ENCODE results near the gene ZNF205. TPM values are rescaled to one million over a fixed set of nuclear protein-coding genes. Genes with fewer than 3 reads are reported as not detected.
A peak's percentile ranks its signal among the peaks of the same experiment; 100 is the strongest.

The ZNF205 gene
- total and polyA plus RNA-seq, 2 of the 13 experiments (the other 11 are each of a cell fraction or from before 2014, with no cell fraction given): 5.8 to 10.2 TPM

DNA sequence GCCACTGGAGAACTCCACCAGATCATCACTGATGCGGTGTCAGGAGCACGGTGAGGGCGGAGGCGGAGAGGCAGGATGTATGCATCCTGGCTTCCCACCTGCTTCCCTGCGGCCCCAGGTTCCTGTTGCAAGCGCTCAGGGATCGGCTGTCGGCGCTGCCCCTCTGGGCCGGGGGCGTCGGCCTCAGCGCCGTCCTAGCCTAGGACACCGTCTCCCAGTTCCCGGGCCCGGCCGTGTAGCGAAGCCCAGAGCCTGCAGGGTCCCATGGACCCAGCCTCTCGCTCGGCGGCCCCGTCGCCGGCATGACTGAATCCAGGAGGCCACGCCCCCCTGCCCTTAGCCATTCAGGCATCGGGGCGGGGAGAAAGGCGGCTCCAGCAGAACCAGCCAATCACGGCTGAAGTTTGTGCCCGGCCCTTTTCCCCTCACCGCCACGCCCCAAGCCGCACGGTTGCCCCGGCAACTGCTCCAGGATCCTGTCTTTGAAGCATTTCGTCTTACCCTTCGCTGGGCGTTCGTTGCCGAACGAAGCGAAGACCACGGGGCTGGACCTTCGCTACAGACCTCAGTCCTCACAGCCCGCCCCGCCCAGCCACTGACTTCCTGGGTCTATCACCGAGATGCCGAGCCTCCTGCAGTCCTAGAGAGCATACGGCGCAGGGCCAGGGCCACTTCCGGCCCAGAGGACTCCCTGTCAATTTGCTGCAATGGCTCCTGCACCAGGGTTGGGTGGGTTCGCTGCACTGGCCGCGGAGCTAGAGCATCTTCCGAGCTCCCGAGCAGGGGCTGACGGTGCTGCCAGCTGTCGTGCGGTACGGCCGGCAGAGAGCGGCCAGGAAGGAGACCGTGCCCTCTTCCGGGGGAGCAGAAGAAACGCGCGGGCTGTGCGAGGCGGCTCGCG is 11.8 kb downstream of the ZNF205 start (continued):
- TF ChIP-seq, protein P1, sequence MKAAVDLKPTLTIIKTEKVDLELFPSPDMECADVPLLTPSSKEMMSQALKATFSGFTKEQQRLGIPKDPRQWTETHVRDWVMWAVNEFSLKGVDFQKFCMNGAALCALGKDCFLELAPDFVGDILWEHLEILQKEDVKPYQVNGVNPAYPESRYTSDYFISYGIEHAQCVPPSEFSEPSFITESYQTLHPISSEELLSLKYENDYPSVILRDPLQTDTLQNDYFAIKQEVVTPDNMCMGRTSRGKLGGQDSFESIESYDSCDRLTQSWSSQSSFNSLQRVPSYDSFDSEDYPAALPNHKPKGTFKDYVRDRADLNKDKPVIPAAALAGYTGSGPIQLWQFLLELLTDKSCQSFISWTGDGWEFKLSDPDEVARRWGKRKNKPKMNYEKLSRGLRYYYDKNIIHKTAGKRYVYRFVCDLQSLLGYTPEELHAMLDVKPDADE (CRISPR knock-in tag; IDR thresholded peaks at IDR 0.05): no peak
- no peak for TF ChIP-seq U2AF1 (optimal IDR thresholded peaks at IDR 0.05; ENCODE audit: low read depth, low read length)
- TF ChIP-seq, protein P2, sequence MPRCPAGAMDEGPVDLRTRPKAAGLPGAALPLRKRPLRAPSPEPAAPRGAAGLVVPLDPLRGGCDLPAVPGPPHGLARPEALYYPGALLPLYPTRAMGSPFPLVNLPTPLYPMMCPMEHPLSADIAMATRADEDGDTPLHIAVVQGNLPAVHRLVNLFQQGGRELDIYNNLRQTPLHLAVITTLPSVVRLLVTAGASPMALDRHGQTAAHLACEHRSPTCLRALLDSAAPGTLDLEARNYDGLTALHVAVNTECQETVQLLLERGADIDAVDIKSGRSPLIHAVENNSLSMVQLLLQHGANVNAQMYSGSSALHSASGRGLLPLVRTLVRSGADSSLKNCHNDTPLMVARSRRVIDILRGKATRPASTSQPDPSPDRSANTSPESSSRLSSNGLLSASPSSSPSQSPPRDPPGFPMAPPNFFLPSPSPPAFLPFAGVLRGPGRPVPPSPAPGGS (CRISPR knock-in tag; IDR thresholded peaks at IDR 0.05): 0 out of 2 replicates have a peak, but pooled peaks have one; percentile 31
- no peak for TF ChIP-seq ZNF253 (CRISPR knock-in tag; IDR thresholded peaks at IDR 0.05; ENCODE audit: borderline replicate concordance)
- 0 out of 2 replicates have a peak, but pooled peaks have one; percentile 6 for TF ChIP-seq FOXA3 (CRISPR knock-in tag; IDR thresholded peaks at IDR 0.05)
- TF ChIP-seq SMARCC2 (IDR thresholded peaks at IDR 0.05): no peak
- no peak for TF ChIP-seq BRD4 (CRISPR knock-in tag; IDR thresholded peaks at IDR 0.05)
- TF ChIP-seq GABPB1 (CRISPR knock-in tag; IDR thresholded peaks at IDR 0.05): peak; percentile 94
- no peak for TF ChIP-seq MAFG (CRISPR knock-in tag; IDR thresholded peaks at IDR 0.05)
- no peak for TF ChIP-seq ZBTB1 (CRISPR knock-in tag; IDR thresholded peaks at IDR 0.05; ENCODE audit: borderline replicate concordance)
- TF ChIP-seq, protein P3, sequence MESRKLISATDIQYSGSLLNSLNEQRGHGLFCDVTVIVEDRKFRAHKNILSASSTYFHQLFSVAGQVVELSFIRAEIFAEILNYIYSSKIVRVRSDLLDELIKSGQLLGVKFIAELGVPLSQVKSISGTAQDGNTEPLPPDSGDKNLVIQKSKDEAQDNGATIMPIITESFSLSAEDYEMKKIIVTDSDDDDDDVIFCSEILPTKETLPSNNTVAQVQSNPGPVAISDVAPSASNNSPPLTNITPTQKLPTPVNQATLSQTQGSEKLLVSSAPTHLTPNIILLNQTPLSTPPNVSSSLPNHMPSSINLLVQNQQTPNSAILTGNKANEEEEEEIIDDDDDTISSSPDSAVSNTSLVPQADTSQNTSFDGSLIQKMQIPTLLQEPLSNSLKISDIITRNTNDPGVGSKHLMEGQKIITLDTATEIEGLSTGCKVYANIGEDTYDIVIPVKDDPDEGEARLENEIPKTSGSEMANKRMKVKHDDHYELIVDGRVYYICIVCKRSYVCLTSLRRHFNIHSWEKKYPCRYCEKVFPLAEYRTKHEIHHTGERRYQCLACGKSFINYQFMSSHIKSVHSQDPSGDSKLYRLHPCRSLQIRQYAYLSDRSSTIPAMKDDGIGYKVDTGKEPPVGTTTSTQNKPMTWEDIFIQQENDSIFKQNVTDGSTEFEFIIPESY (CRISPR knock-in tag; IDR thresholded peaks at IDR 0.05): no peak
- TF ChIP-seq, protein P4, sequence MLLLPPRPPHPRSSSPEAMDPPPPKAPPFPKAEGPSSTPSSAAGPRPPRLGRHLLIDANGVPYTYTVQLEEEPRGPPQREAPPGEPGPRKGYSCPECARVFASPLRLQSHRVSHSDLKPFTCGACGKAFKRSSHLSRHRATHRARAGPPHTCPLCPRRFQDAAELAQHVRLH (CRISPR knock-in tag; IDR thresholded peaks at IDR 0.05; ENCODE audit: borderline replicate concordance, low read depth): peak; percentile 66
- no peak for TF ChIP-seq TEF (CRISPR knock-in tag; IDR thresholded peaks at IDR 0.05)
- TF ChIP-seq, protein P5, sequence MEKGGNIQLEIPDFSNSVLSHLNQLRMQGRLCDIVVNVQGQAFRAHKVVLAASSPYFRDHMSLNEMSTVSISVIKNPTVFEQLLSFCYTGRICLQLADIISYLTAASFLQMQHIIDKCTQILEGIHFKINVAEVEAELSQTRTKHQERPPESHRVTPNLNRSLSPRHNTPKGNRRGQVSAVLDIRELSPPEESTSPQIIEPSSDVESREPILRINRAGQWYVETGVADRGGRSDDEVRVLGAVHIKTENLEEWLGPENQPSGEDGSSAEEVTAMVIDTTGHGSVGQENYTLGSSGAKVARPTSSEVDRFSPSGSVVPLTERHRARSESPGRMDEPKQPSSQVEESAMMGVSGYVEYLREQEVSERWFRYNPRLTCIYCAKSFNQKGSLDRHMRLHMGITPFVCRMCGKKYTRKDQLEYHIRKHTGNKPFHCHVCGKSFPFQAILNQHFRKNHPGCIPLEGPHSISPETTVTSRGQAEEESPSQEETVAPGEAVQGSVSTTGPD (CRISPR knock-in tag; IDR thresholded peaks at IDR 0.05): no peak
- no peak for TF ChIP-seq ZNF530 (CRISPR knock-in tag; IDR thresholded peaks at IDR 0.05; ENCODE audit: low read depth)
- TF ChIP-seq ATRX (CRISPR knock-in tag; IDR thresholded peaks at IDR 0.05; ENCODE audit: borderline replicate concordance): no peak
- peak; percentile 68 for TF ChIP-seq BCL6 (CRISPR knock-in tag; IDR thresholded peaks at IDR 0.05)
- TF ChIP-seq HMGA1 (CRISPR knock-in tag; conservative IDR thresholded peaks at IDR 0.05): no peak
- TF ChIP-seq ZFP82 (CRISPR knock-in tag; IDR thresholded peaks at IDR 0.05; ENCODE audit: borderline replicate concordance): no peak
- no peak for TF ChIP-seq SIX1 (CRISPR knock-in tag; IDR thresholded peaks at IDR 0.05; ENCODE audit: borderline replicate concordance)
- TF ChIP-seq PHF21A (CRISPR knock-in tag; IDR thresholded peaks at IDR 0.05): 0 out of 2 replicates have a peak, but pooled peaks have one; percentile 57
- peak; percentile 97 for TF ChIP-seq U2AF2 (IDR thresholded peaks at IDR 0.05; ENCODE audit: low read depth, low read length)
- TF ChIP-seq KDM2A (CRISPR knock-in tag; IDR thresholded peaks at IDR 0.05; ENCODE audit: borderline replicate concordance, low read depth): peak; percentile 98

All from HepG2 (cell line).